ENCODE data around the gene CSK.
"Not testable (repeated sequence)": the region's sequence is repeated elsewhere in the genome, so short reads cannot be mapped to it uniquely, and the experiment has no call there.

The CSK gene

DNA sequence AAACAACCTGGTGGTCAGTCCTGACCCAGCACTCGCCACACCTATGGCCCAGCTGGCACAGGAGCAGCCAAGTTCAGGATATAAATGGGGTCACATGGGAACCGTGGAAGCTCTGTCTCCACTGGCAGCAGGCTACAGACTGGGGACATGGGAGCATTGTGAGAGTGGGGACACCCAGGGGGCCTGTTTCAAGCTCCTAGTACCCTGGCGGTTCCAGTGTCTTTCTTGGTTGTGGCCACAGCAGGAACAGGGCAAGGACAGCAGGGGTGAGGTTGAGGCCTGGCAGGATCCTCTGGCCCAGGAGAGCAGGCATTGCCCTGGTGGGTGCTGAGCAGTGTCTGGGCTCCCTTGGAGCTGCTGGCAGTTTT lies 1.9 kb downstream of the CSK start:
- TF ChIP-seq, protein P1, sequence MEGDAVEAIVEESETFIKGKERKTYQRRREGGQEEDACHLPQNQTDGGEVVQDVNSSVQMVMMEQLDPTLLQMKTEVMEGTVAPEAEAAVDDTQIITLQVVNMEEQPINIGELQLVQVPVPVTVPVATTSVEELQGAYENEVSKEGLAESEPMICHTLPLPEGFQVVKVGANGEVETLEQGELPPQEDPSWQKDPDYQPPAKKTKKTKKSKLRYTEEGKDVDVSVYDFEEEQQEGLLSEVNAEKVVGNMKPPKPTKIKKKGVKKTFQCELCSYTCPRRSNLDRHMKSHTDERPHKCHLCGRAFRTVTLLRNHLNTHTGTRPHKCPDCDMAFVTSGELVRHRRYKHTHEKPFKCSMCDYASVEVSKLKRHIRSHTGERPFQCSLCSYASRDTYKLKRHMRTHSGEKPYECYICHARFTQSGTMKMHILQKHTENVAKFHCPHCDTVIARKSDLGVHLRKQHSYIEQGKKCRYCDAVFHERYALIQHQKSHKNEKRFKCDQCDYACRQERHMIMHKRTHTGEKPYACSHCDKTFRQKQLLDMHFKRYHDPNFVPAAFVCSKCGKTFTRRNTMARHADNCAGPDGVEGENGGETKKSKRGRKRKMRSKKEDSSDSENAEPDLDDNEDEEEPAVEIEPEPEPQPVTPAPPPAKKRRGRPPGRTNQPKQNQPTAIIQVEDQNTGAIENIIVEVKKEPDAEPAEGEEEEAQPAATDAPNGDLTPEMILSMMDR (IDR thresholded peaks at IDR 0.05; ENCODE audit: poor library complexity, severe bottlenecking), result no peak
- DNase-seq (ENCODE audit: low spot score) (peak; percentile 73), ATAC-seq (ENCODE audit: low read depth) (no peak)
- no peaks in the 10 kb centered on the region for H3K27me3 ChIP-seq (ENCODE audit: insufficient read depth, poor library complexity, severe bottlenecking)
- H3K27ac ChIP-seq (ENCODE audit: poor library complexity, severe bottlenecking), result peak overlapping the region; percentile 67
- peak overlapping the region; percentile 100 for H3K4me3 ChIP-seq (ENCODE audit: severe bottlenecking)
- H3K9me3 ChIP-seq (ENCODE audit: severe bottlenecking), result no peaks in the 10 kb centered on the region
- H3K36me3 ChIP-seq (ENCODE audit: low read depth), result peaks cover 20% of the 10 kb centered on the region
- H3K4me1 ChIP-seq (ENCODE audit: insufficient read depth, poor library complexity, severe bottlenecking), result peaks cover 46% of the 10 kb centered on the region

- H3K9me3 ChIP-seq (ENCODE audit: severe bottlenecking), result no peaks in the 10 kb centered on the region
- peaks cover 20% of the 10 kb centered on the region for H3K36me3 ChIP-seq (ENCODE audit: low read depth)
- H3K27ac ChIP-seq (ENCODE audit: poor library complexity, severe bottlenecking), result peak overlapping the region; percentile 67
- H3K4me1 ChIP-seq (ENCODE audit: insufficient read depth, poor library complexity, severe bottlenecking), result peaks cover 53% of the 10 kb centered on the region
- H3K4me3 ChIP-seq (ENCODE audit: severe bottlenecking), result no peak overlapping the region
- no peak for ATAC-seq (ENCODE audit: low read depth)
- TF ChIP-seq, protein P1 (IDR thresholded peaks at IDR 0.05; ENCODE audit: poor library complexity, severe bottlenecking), result no peak
- DNase-seq (ENCODE audit: low spot score), result peak; percentile 51
- H3K27me3 ChIP-seq (ENCODE audit: insufficient read depth, poor library complexity, severe bottlenecking), result no peaks in the 10 kb centered on the region
These were observed 2.7 kb downstream of the CSK start for GRCh38 chr15:74784426-74785193.

- no peaks in the 10 kb centered on the region for H3K9me3 ChIP-seq (ENCODE audit: severe bottlenecking)
- peaks cover 20% of the 10 kb centered on the region for H3K36me3 ChIP-seq (ENCODE audit: low read depth)
- H3K4me1 ChIP-seq (ENCODE audit: insufficient read depth, poor library complexity, severe bottlenecking), result peaks cover 61% of the 10 kb centered on the region
- ATAC-seq (ENCODE audit: low read depth), result no peak
- no peaks in the 10 kb centered on the region for H3K27me3 ChIP-seq (ENCODE audit: insufficient read depth, poor library complexity, severe bottlenecking)
- H3K27ac ChIP-seq (ENCODE audit: poor library complexity, severe bottlenecking), result no peak overlapping the region
- H3K4me3 ChIP-seq (ENCODE audit: severe bottlenecking), result no peak overlapping the region
- TF ChIP-seq, protein P1 (IDR thresholded peaks at IDR 0.05; ENCODE audit: poor library complexity, severe bottlenecking), result no peak
- DNase-seq (ENCODE audit: low spot score), result peak; percentile 51
These were observed 3.5 kb downstream of the CSK start for GRCh38 chr15:74785194-74786032.

DNA sequence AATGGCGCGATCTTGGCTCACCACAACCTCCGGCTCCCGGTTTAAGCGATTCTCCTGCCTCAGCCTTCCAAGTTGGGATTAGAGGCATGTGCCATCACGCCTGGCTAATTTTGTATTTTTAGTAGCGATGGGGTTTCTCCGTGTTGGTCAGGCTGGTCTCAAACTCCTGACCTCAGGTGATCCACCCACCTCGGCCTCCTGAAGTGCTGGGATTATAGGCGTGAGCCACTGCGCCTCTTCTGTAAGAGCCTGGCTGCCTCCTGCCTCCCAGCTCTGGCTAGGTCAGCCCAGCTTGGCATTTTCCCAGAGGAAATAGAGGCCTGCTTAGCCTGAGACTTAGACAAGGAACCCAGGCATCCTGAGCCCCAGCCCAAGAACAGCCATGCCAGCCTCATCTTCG lies 4.2 kb downstream of the CSK start:
- H3K4me3 ChIP-seq (ENCODE audit: severe bottlenecking); H3K27me3 ChIP-seq (ENCODE audit: insufficient read depth, poor library complexity, severe bottlenecking); H3K9me3 ChIP-seq (ENCODE audit: severe bottlenecking); ATAC-seq (ENCODE audit: low read depth); DNase-seq (ENCODE audit: low spot score); H3K27ac ChIP-seq (ENCODE audit: poor library complexity, severe bottlenecking): not testable (repeated sequence)
- peaks cover 58% of the 10 kb centered on the region for H3K4me1 ChIP-seq (ENCODE audit: insufficient read depth, poor library complexity, severe bottlenecking)
- H3K36me3 ChIP-seq (ENCODE audit: low read depth), result peaks cover 21% of the 10 kb centered on the region

- ATAC-seq (ENCODE audit: low read depth) (no peak), DNase-seq (ENCODE audit: low spot score) (peak; percentile 64)
- peak overlapping the region; percentile 36 for H3K27ac ChIP-seq (ENCODE audit: poor library complexity, severe bottlenecking)
- no peaks in the 10 kb centered on the region for H3K27me3 ChIP-seq (ENCODE audit: insufficient read depth, poor library complexity, severe bottlenecking)
- H3K4me1 ChIP-seq (ENCODE audit: insufficient read depth, poor library complexity, severe bottlenecking), result peaks cover 52% of the 10 kb centered on the region
- peaks cover 24% of the 10 kb centered on the region for H3K36me3 ChIP-seq (ENCODE audit: low read depth)
- H3K9me3 ChIP-seq (ENCODE audit: severe bottlenecking), result no peaks in the 10 kb centered on the region
- TF ChIP-seq, protein P1 (IDR thresholded peaks at IDR 0.05; ENCODE audit: poor library complexity, severe bottlenecking), result no peak
- no peak overlapping the region for H3K4me3 ChIP-seq (ENCODE audit: severe bottlenecking)
These were observed 4.8 kb downstream of the CSK start for GRCh38 chr15:74786551-74787165.

Measured in RWPE2 (cell line).